Measurements from ENCODE around the gene NDUFS8. TPM values are rescaled to one million over a fixed set of nuclear protein-coding genes. Genes with fewer than 3 reads are reported as not detected.

Gene NDUFS8
- total RNA-seq, 1 donor: 85.9 TPM

- DNase-seq (ENCODE audit: low read depth): no peak
- no peak overlapping the region for H3K4me3 ChIP-seq (ENCODE audit: low read depth, low read length)
- no peak for TF ChIP-seq CTCF (IDR thresholded peaks at IDR 0.05; ENCODE audit: insufficient read depth, low read depth, low read length)
Observed at GRCh38 chr11:68002575-68002937, 27.9 kb upstream of the NDUFS8 start.

GRCh38 chr11:68002938-68003845 lies 27.3 kb upstream of the NDUFS8 start:
- peak overlapping the region; percentile 66 for H3K4me3 ChIP-seq (ENCODE audit: low read depth, low read length)
- DNase-seq (ENCODE audit: low read depth): no peak
- no peak for TF ChIP-seq CTCF (IDR thresholded peaks at IDR 0.05; ENCODE audit: insufficient read depth, low read depth, low read length)

- H3K4me3 ChIP-seq (ENCODE audit: low read depth, low read length): peak within 1 kb of the TSS; percentile 66
- TF ChIP-seq CTCF (IDR thresholded peaks at IDR 0.05; ENCODE audit: insufficient read depth, low read depth, low read length): no peak
- DNase-seq (ENCODE audit: low read depth): peak; percentile 78
Observed at GRCh38 chr11:68003846-68004550, 26.5 kb upstream of the NDUFS8 start, which contains the start of gene UNC93B1. Gene UNC93B1 (minus strand): TSS chr11:68004097. CDS start chr11:68004043, 54 bp downstream.

GRCh38 chr11:68004551-68005335 lies 25.7 kb upstream of the NDUFS8 start:
- no peak for DNase-seq (ENCODE audit: low read depth)
- no peak for TF ChIP-seq CTCF (IDR thresholded peaks at IDR 0.05; ENCODE audit: insufficient read depth, low read depth, low read length)
- peak overlapping the region; percentile 66 for H3K4me3 ChIP-seq (ENCODE audit: low read depth, low read length)

GRCh38 chr11:68006606-68007166 lies 23.8 kb upstream of the NDUFS8 start:
- TF ChIP-seq CTCF (IDR thresholded peaks at IDR 0.05; ENCODE audit: insufficient read depth, low read depth, low read length): no peak

More at GRCh38 chr11:68006606-68007166, 23.8 kb upstream of the NDUFS8 start:
- no peak overlapping the region for H3K4me3 ChIP-seq (ENCODE audit: low read depth, low read length)
- no peak for DNase-seq (ENCODE audit: low read depth)
